Duodenal mucosa (tissue), 2 donors: ENCODE measurements around the gene GALP.

Source experiments
- H3K27ac ChIP-seq: one replicate; pipeline ENCODE4 v1.7.0; 2013; ENCODE audit warnings: low read depth, low read length
- H3K27me3 ChIP-seq, 2 donors: one replicate each; pipeline ENCODE4 v1.7.0; 2013; ENCODE audit warnings: low read length in 2 of 2, control low read depth in 1 of 2; ENCODE audit not compliant: insufficient read depth in 2 of 2, control insufficient read depth in 1 of 2
- H3K36me3 ChIP-seq, 2 donors: one replicate each; pipeline ENCODE4 v1.7.0; 2013; ENCODE audit warnings: low read length in 2 of 2, control low read depth in 1 of 2; ENCODE audit not compliant: insufficient read depth in 2 of 2, control insufficient read depth in 1 of 2
- H3K4me1 ChIP-seq, 2 donors: one replicate each; pipeline ENCODE4 v1.7.0; 2013; ENCODE audit warnings: low read length in 2 of 2, control low read depth in 1 of 2; ENCODE audit not compliant: insufficient read depth in 2 of 2, control insufficient read depth in 1 of 2
- H3K4me3 ChIP-seq, 2 donors: one replicate each; pipeline ENCODE4 v1.7.0; 2013; ENCODE audit warnings: low read length in 2 of 2, low read depth in 1 of 2
- H3K9ac ChIP-seq, 2 donors: one replicate each; pipeline ENCODE4 v1.7.0; 2013; ENCODE audit warnings: low read length in 2 of 2, low read depth in 1 of 2
- H3K9me3 ChIP-seq, 2 donors: one replicate each; pipeline ENCODE4 v1.7.0; 2013; ENCODE audit warnings: low read length in 2 of 2, control low read depth in 1 of 2; ENCODE audit not compliant: control insufficient read depth in 1 of 2

The GALP gene

GRCh38 chr19:56139847-56140582 lies 35.8 kb upstream of the GALP start:
- H3K36me3 ChIP-seq: no peaks in the 10 kb centered on the region
- H3K27ac ChIP-seq: peak overlapping the region; percentile 60
- H3K4me3 ChIP-seq: peak overlapping the region; percentile 77 to 82
- H3K4me1 ChIP-seq: peaks cover 26 to 29% of the 10 kb centered on the region in 2 donors
- H3K9me3 ChIP-seq: no peaks in the 10 kb centered on the region
- H3K9ac ChIP-seq: peak overlapping the region; percentile 63 to 87
- H3K27me3 ChIP-seq: no peaks in the 10 kb centered on the region

DNA sequence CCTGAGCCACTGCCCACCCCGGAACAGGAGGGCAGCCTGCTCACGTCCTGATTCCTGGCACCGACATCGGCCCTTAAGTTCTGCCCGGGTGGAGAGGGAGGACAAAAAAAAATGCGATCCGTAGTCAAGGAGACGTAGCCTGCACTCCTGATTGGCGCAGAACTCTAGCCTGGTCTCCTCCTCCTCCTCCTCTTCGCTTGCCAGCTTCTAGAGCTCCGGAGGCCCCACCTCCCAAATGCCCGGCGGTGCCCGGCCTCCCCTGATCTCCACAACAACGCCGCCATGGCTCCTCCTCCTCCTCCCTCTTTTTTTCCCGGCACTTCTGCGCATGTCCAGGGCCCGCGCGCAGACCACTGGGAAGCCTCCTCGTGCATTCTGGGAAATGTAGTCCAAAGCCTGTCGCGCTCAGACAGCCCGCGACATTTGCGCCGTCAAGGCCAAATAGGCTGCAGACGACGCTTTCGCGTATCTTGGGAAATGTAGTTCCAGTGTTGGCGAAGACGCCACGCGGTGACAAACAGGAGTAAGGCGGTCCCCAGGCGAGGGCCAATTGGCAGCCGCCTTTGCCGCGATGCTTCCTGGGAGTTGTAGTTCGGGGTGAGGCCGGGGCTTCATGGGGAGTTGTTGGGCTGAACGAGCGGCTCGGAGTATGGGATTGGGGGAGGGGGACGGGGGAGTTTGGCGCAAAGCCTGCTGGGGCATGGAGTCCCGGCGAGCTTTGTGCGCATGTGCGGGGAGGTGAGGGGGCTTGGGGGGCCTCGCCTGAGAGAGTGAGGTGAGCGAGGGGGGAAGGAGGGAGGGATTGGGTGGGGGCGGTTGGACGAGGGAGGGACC lies 35.0 kb upstream of the GALP start, which contains the start of gene ZNF444:
TSS of gene ZNF444 (plus strand) at position 705 of the 834 bp plus-strand sequence. CDS start 5,625 bp downstream, outside the sequence.
- peaks cover 26 to 29% of the 10 kb centered on the region in 2 donors for H3K4me1 ChIP-seq
- H3K27ac ChIP-seq: peak within 1 kb of the TSS; percentile 67
- no peaks in the 10 kb centered on the region for H3K9me3 ChIP-seq
- peak within 1 kb of the TSS; percentile 70 to 87 for H3K9ac ChIP-seq
- H3K4me3 ChIP-seq: peak within 1 kb of the TSS; percentile 82 to 87
- H3K27me3 ChIP-seq: no peaks in the 10 kb centered on the region
- peaks cover 0 to 2% of the 10 kb centered on the region in 2 donors for H3K36me3 ChIP-seq

GRCh38 chr19:56141417-56141993 lies 34.3 kb upstream of the GALP start:
- Histone ChIP-seq H3K4me1 (peaks cover 26 to 29% of the 10 kb centered on the region in 2 donors), H3K9ac (peak overlapping the region; percentile 70 to 71), H3K9me3 (no peaks in the 10 kb centered on the region), H3K27ac (peak overlapping the region; percentile 46), H3K36me3 (peaks cover 2 to 3% of the 10 kb centered on the region in 2 donors), H3K4me3 (peak overlapping the region; percentile 82 to 87), H3K27me3 (no peaks in the 10 kb centered on the region)

DNA sequence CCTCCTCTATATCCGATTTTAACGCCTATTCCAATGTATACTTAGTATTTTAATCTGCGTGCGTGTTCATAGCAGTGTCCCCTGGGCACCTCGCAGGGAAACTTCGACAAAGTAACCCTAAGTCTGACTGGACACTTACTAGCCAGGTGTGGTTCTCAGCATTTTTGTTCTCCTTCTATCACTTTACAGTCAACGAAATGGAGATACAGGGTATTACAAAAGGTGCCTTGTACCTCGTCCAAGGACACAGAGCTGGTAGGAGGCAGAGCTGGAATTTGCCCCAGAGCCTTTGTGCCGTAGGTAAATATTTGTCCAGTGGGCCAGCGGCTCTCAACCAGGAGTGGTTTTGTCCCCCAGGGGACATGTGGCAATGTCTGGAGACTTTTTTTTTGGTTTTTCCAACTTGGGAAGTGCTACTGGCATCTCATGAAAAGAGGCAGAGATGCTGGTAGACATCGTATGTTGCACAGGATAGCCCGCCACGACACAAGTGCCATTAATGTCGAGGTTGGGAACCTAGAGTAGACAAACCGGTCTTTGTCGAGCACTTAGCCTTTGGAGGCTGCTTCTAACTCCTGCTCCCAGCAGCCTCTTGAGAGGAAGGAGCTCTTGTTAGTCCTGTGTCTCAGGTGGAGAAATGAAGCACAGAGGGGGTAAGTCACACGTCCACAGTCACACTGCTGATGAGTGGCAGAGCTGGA lies 33.6 kb upstream of the GALP start:
- peak overlapping the region; percentile 70 to 71 for H3K9ac ChIP-seq
- H3K27ac ChIP-seq: peak overlapping the region; percentile 53
- no peaks in the 10 kb centered on the region for H3K9me3 ChIP-seq
- H3K36me3 ChIP-seq: peaks cover 3 to 5% of the 10 kb centered on the region in 2 donors
- H3K4me1 ChIP-seq: peaks cover 26 to 29% of the 10 kb centered on the region in 2 donors
- peak overlapping the region; percentile 82 to 87 for H3K4me3 ChIP-seq
- no peaks in the 10 kb centered on the region for H3K27me3 ChIP-seq

DNA sequence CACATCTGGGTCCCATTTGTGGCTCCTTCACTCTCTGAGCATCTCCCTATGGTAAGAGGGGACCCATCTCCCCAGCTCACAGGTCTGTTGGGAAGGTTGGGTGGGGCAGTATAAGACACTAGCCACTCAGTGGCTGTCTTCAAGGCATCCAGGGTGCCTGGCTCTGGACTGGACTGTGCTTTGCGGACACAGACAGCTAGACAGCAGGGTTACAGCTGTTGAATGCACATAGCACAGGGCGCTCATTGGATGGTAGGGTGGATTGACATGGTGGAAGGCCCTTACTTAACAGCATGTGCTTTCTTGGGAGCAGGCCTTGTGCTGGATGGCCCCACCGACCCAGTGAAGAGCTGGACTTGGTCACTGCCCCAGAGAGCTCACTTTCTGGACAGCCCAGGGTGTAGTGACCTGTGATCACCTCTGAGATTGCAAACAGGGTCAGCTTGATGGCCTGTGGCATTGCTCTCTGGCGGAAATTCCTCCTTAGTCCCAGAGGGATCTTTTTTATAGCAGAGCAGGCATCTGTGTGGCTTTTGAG lies 32.8 kb upstream of the GALP start:
- no peaks in the 10 kb centered on the region for H3K27me3 ChIP-seq
- H3K36me3 ChIP-seq: peaks cover 3 to 12% of the 10 kb centered on the region in 2 donors
- H3K4me3 ChIP-seq: peak overlapping the region in 1 of 2 donors; percentile 87
- peak overlapping the region in 1 of 2 donors; percentile 70 for H3K9ac ChIP-seq
- H3K9me3 ChIP-seq: no peaks in the 10 kb centered on the region
- H3K27ac ChIP-seq: peak overlapping the region; percentile 53
- peaks cover 26 to 29% of the 10 kb centered on the region in 2 donors for H3K4me1 ChIP-seq

DNA sequence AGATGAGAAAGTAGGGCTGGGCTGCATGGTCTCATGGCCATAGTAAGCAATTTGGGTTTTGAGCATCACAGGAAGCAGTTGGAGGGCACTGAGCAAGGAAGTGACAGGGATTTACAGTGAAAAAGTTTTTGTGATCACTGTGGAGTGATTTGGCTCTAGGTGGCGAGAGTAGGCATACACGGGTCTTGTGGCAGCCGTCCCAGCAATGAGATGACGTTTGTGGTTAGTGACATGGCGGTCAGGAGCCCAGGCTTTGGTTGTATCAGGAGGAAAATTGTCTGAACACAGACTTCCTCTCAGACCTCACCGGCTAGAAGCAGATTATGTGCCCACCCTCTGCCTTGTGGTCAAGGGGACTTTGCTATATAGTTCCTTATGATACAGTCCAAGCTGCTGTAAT lies 31.4 kb upstream of the GALP start:
- Histone ChIP-seq H3K9ac (no peak overlapping the region), H3K4me1 (peaks cover 24 to 26% of the 10 kb centered on the region in 2 donors), H3K4me3 (no peak overlapping the region), H3K9me3 (no peaks in the 10 kb centered on the region), H3K27ac (no peak overlapping the region), H3K36me3 (peaks cover 3 to 22% of the 10 kb centered on the region in 2 donors), H3K27me3 (no peaks in the 10 kb centered on the region)

- peaks cover 24 to 25% of the 10 kb centered on the region in 2 donors for H3K4me1 ChIP-seq
- H3K9ac ChIP-seq: no peak overlapping the region
- no peaks in the 10 kb centered on the region for H3K9me3 ChIP-seq
- no peaks in the 10 kb centered on the region for H3K27me3 ChIP-seq
- no peak overlapping the region for H3K27ac ChIP-seq
- H3K36me3 ChIP-seq: peaks cover 7 to 27% of the 10 kb centered on the region in 2 donors
- no peak overlapping the region for H3K4me3 ChIP-seq
Measured at GRCh38 chr19:56144831-56145230, 31.0 kb upstream of the GALP start.

DNA sequence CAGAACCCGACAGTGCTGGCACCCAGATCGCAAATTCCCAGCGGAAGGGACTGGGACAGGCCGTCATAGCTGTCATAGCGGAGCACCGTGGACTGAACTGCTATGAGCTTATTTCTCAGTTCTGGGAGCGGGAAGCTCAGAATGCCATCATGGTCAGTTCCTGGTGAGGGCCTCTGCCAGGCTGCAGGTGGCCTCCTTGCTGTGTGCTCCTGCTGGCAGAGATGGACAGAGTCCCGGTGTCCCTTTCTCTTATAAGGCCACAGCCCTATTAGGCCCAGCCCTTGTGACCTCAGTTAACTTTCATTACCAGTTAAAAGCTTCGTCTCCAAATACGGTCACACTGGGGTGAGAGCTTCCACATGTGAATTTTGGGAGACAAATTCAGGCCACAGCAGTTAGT lies 30.1 kb upstream of the GALP start:
- H3K4me1 ChIP-seq: peaks cover 18 to 19% of the 10 kb centered on the region in 2 donors
- H3K9ac ChIP-seq: no peak overlapping the region
- H3K9me3 ChIP-seq: no peaks in the 10 kb centered on the region
- no peak overlapping the region for H3K4me3 ChIP-seq
- no peak overlapping the region for H3K27ac ChIP-seq
- H3K36me3 ChIP-seq: peaks cover 8 to 29% of the 10 kb centered on the region in 2 donors
- no peaks in the 10 kb centered on the region for H3K27me3 ChIP-seq

DNA sequence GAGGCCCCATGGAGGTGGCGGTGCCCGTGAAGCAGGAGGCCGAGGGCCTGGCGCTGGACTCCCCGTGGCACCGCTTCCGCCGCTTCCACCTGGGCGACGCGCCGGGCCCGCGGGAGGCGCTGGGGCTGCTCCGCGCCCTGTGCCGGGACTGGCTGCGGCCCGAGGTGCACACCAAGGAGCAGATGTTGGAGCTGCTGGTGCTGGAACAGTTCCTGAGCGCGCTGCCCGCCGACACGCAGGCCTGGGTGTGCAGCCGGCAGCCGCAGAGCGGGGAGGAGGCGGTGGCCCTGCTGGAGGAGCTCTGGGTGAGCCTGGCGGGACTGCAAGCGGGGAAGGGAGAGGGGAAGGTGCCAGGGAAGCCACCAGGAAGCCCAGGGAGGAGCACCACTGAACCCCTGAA lies 28.9 kb upstream of the GALP start:
- H3K27ac ChIP-seq: no peak overlapping the region
- no peaks in the 10 kb centered on the region for H3K9me3 ChIP-seq
- peaks cover 15 to 16% of the 10 kb centered on the region in 2 donors for H3K4me1 ChIP-seq
- H3K36me3 ChIP-seq: peaks cover 8 to 29% of the 10 kb centered on the region in 2 donors
- no peak overlapping the region for H3K9ac ChIP-seq
- H3K4me3 ChIP-seq: no peak overlapping the region
- no peaks in the 10 kb centered on the region for H3K27me3 ChIP-seq
